HG02610 (cell line): ENCODE data around the gene ADAMTS2.
"Not testable (repeated sequence)": the region's sequence is repeated elsewhere in the genome, so short reads cannot be mapped to it uniquely, and the experiment has no call there.

ENCODE experiments used
- ATAC-seq: cut with Tn5 transposase; IDR thresholded peaks from one replicate; pipeline ENCODE4 v1.9.1; 2021; ENCODE audit warnings: mild to moderate bottlenecking, moderate library complexity; ENCODE audit not compliant: unreplicated experiment

Gene ADAMTS2

GRCh38 chr5:179298181-179298993 is 46.9 kb downstream of the ADAMTS2 start:
- no peak for ATAC-seq

- ATAC-seq = no peak
Measured at GRCh38 chr5:179297486-179298180, 47.6 kb downstream of the ADAMTS2 start.

- ATAC-seq = no peak
Measured at GRCh38 chr5:179297026-179297425, 48.2 kb downstream of the ADAMTS2 start.

- ATAC-seq = no peak
Measured at GRCh38 chr5:179296150-179296821, 49.0 kb downstream of the ADAMTS2 start.

GRCh38 chr5:179295778-179296149 is 49.5 kb downstream of the ADAMTS2 start:
- no peak for ATAC-seq

GRCh38 chr5:179294891-179295777 is 50.1 kb downstream of the ADAMTS2 start:
- no peak for ATAC-seq

GRCh38 chr5:179294131-179294780 is 51.0 kb downstream of the ADAMTS2 start:
- ATAC-seq = no peak

- no peak for ATAC-seq
Measured at GRCh38 chr5:179292681-179293635, 52.3 kb downstream of the ADAMTS2 start.

GRCh38 chr5:179292202-179292601 is 53.1 kb downstream of the ADAMTS2 start:
- ATAC-seq = no peak

GRCh38 chr5:179290681-179291540 is 54.4 kb downstream of the ADAMTS2 start:
- no peak for ATAC-seq

GRCh38 chr5:179289756-179290385 is 55.4 kb downstream of the ADAMTS2 start:
- no peak for ATAC-seq

- no peak for ATAC-seq
Measured at GRCh38 chr5:179288809-179289185, 56.5 kb downstream of the ADAMTS2 start.

- no peak for ATAC-seq
Measured at GRCh38 chr5:179288101-179288808, 57.0 kb downstream of the ADAMTS2 start.

GRCh38 chr5:179287631-179288030 is 57.6 kb downstream of the ADAMTS2 start:
- no peak for ATAC-seq

- no peak for ATAC-seq
Measured at GRCh38 chr5:179287071-179287470, 58.2 kb downstream of the ADAMTS2 start.

GRCh38 chr5:179285776-179286162 is 59.5 kb downstream of the ADAMTS2 start:
- ATAC-seq = not testable (repeated sequence)
